Thyroid gland (tissue), 4 donors: ENCODE results near the gene B9D1. TPM values are rescaled to one million over a fixed set of nuclear protein-coding genes. Genes with fewer than 3 reads are reported as not detected.

ENCODE experiments used
- DNase-seq, 2 donors: peaks; one replicate each; pipeline ENCODE4 v3.0.0-alpha.2; 2019
- H3K27ac ChIP-seq, 3 donors: fragments of 200-600 bp; sonication (generic); 1 replicate in 2 of 3; 2 replicates in 1 of 3; pipeline ENCODE4 v1.5.1; 2016 to 2019; ENCODE audit warnings: mild to moderate bottlenecking in 1 of 3, moderate library complexity in 1 of 3
- H3K27me3 ChIP-seq: fragments of 200-600 bp; sonication (generic); one replicate; pipeline ENCODE4 v1.5.1; 2019
- H3K36me3 ChIP-seq, 2 donors: fragments of 200-600 bp; sonication (generic); one replicate each; pipeline ENCODE4 v1.5.1; 2016 to 2019
- H3K4me1 ChIP-seq, 2 donors: fragments of 200-600 bp; sonication (generic); one replicate each; pipeline ENCODE4 v1.5.1; 2017 to 2019
- H3K4me3 ChIP-seq, 3 donors: fragments of 200-600 bp; sonication (generic); replicated peaks in 1 of 3; 1 replicate in 2 of 3; 2 replicates in 1 of 3; pipeline ENCODE4 v1.5.1; 2016; ENCODE audit warnings: mild to moderate bottlenecking in 1 of 3
- H3K9me3 ChIP-seq: fragments of 200-600 bp; sonication (generic); one replicate; pipeline ENCODE4 v1.5.1; 2017
- POLR2A ChIP-seq, 2 donors: fragments of 450-650 bp; IDR thresholded peaks; one replicate each; pipeline ENCODE4 v1.6.1; 2017; ENCODE audit warnings: antibody characterized with exemption in 2 of 2, mild to moderate bottlenecking in 2 of 2, moderate library complexity in 1 of 2
- WGBS, 2 donors: methylation state at CpG; one replicate each; pipeline ENCODE4 v1.1.5; 2017; 5-methylcytosine and 5-hydroxymethylcytosine counted together
- intact Hi-C: fragments of 100-400 bp; cut with DNase I; formaldehyde crosslinking; loops from one replicate; pipeline ENCODE4 v1.15.1; 2023
- total RNA-seq, 4 donors: library from RNA; depleted of rRNA; stranded (reverse); fragments of >200 nt; gene quantifications; one replicate each; pipeline ENCODE4 v1.2.3, GENCODE V29; 2016
- TF ChIP-seq, protein P1 (sequence below), 6 experiments: fragments of 200-600 bp in 3 of 6; fragments of 450-650 bp in 3 of 6; sonication (generic) in 3 of 6; IDR thresholded peaks; one replicate each; pipeline ENCODE4 v1.5.1; 2016 to 2019; ENCODE audit warnings: antibody characterized with exemption in 6 of 6, mild to moderate bottlenecking in 2 of 6, inconsistent platforms in 1 of 6, moderate library complexity in 1 of 6

B9D1 gene
- total RNA-seq, 4 donors from 2014 or later = 45.0 to 104 (median 90.3) TPM

DNA sequence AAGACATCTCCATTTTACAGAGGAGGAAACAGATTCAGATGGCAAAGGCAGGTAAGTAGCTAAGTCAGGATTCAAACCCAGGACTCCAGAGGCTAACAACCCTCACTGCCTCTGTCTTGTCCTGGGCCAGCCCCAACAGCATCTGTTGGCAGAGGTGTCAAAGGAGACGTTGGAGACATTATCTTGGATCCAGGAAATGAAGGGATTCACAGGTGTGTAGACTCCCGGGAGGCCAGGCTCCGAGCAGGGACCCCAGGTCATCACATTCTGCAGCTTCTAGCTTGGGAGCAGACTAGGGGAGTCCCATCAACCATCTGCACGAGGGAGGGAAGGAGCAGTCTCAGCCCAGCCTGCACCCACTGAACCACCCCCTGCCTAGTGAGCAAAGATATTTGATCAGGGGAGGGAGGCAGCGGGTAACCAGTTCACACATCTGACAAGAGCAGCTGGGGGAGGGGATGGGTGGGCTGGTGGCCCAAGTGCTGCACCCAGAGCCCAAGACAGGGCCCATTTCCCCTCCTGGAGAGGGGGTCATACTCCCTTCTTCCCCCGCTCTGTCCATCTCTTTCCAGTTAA is 1.0 kb upstream of the B9D1 start:
- Histone ChIP-seq H3K27me3 (no peaks in the 10 kb centered on the region), H3K9me3 (no peaks in the 10 kb centered on the region), H3K4me3 (no peak overlapping the region), H3K27ac (peak overlapping the region in 2 of 3 donors; percentile 92 to 93), H3K36me3 (peaks cover 2 to 3% of the 10 kb centered on the region in 2 donors), H3K4me1 (peaks cover 12 to 13% of the 10 kb centered on the region in 2 donors)
- WGBS, 2 donors = 62 to 68% methylated on average over 5 to 6 of the region's 6 CpGs
- TF ChIP-seq, protein P1, sequence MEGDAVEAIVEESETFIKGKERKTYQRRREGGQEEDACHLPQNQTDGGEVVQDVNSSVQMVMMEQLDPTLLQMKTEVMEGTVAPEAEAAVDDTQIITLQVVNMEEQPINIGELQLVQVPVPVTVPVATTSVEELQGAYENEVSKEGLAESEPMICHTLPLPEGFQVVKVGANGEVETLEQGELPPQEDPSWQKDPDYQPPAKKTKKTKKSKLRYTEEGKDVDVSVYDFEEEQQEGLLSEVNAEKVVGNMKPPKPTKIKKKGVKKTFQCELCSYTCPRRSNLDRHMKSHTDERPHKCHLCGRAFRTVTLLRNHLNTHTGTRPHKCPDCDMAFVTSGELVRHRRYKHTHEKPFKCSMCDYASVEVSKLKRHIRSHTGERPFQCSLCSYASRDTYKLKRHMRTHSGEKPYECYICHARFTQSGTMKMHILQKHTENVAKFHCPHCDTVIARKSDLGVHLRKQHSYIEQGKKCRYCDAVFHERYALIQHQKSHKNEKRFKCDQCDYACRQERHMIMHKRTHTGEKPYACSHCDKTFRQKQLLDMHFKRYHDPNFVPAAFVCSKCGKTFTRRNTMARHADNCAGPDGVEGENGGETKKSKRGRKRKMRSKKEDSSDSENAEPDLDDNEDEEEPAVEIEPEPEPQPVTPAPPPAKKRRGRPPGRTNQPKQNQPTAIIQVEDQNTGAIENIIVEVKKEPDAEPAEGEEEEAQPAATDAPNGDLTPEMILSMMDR (IDR thresholded peaks at IDR 0.05) = no peak
- no peak for TF ChIP-seq POLR2A (IDR thresholded peaks at IDR 0.05)
- DNase-seq = no peak
- intact Hi-C loops = loop anchor here (5.0 to 10.0 kb wide), 2 partner anchors 84 to 401 kb away; no protein-coding TSS in a partner anchor

DNA sequence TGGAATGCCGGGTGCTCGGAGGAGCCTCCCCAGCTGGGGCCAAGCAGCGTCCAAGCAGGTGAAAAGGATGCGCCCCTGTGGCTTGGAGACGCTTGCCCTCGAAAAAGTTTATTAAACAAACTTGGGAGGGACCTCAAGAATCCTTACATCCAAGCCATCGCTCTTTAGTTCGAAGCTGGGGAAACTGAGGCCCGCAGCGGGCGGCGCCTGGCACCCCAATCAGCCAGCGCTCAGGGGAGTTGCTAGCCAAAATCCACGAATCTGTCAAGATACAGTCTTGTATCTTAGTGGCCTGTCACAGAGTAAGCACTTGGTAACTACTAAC is 553 bp upstream of the B9D1 start:
- peaks cover 3 to 4% of the 10 kb centered on the region in 2 donors for H3K36me3 ChIP-seq
- H3K27ac ChIP-seq = peak overlapping the region; percentile 75 to 93 (median 92)
- no peaks in the 10 kb centered on the region for H3K27me3 ChIP-seq
- H3K4me3 ChIP-seq = peak overlapping the region in 1 of 3 donors; percentile 66
- DNase-seq = no peak
- intact Hi-C loops = loop anchor here (5.0 to 10.0 kb wide), 2 partner anchors 84 to 402 kb away; no protein-coding TSS in a partner anchor
- H3K4me1 ChIP-seq = peaks cover 12 to 13% of the 10 kb centered on the region in 2 donors
- TF ChIP-seq, protein P1 (IDR thresholded peaks at IDR 0.05) = no peak
- no peak for TF ChIP-seq POLR2A (IDR thresholded peaks at IDR 0.05)
- WGBS, 2 donors = 35 to 41% methylated on average over 10 to 14 of the region's 14 CpGs
- no peaks in the 10 kb centered on the region for H3K9me3 ChIP-seq

DNA sequence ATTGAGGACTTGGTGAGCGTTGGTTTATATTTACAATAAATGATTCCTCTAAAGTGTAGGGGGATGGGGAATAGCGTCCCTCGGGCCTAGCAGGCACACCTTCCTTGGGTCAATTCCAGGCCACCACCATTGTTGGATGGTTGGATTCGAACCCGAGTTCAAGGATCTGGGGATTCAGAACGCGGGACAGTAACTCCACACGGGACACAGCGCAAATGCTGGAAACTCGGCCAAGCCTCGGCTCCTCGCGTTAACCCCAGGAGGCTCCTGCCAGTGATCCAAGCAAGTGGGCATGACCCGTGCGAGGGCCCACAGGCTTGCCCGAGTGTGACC is 613 bp downstream of the B9D1 start:
- H3K4me1 ChIP-seq = peaks cover 12 to 13% of the 10 kb centered on the region in 2 donors
- DNase-seq = no peak
- no peaks in the 10 kb centered on the region for H3K27me3 ChIP-seq
- intact Hi-C loops = loop anchor here (5.0 to 10.0 kb wide), 2 partner anchors 85 to 403 kb away; no protein-coding TSS in a partner anchor
- peak overlapping the region; percentile 43 to 66 (median 63) for H3K4me3 ChIP-seq
- H3K36me3 ChIP-seq = peaks cover 3 to 4% of the 10 kb centered on the region in 2 donors
- 19 to 37% methylated on average over 9 to 16 of the region's 16 CpGs for WGBS, 2 donors
- TF ChIP-seq, protein P1 (IDR thresholded peaks at IDR 0.05) = no peak
- TF ChIP-seq POLR2A (IDR thresholded peaks at IDR 0.05) = no peak
- no peaks in the 10 kb centered on the region for H3K9me3 ChIP-seq
- peak overlapping the region; percentile 50 to 93 (median 92) for H3K27ac ChIP-seq

DNA sequence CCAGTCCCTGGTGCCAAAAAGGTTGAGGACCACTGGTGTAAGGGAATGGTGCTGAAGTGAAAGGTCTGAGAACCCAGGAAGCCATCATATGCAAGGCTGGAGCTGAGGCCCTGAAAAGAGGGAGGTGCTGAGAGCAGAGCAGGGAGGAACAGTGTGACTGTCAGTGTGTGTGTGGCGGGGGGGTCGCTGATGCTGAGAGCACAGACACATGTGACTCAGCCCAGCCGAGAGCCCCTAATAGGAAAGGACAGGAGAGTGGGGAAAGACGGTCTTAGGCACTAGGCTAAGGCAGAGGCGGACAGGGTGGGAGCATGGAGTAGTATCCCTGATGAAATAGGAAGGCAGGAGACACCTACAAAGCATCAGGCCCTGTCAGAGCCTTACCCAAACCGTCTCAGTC is 1.2 kb downstream of the B9D1 start:
- no peak for DNase-seq
- intact Hi-C loops = loop anchor here (5.0 to 10.0 kb wide), 2 partner anchors 86 to 403 kb away; no protein-coding TSS in a partner anchor
- H3K4me1 ChIP-seq = peaks cover 12 to 13% of the 10 kb centered on the region in 2 donors
- H3K36me3 ChIP-seq = peaks cover 4 to 5% of the 10 kb centered on the region in 2 donors
- H3K27me3 ChIP-seq = no peaks in the 10 kb centered on the region
- no peak overlapping the region for H3K27ac ChIP-seq
- TF ChIP-seq, protein P1 (IDR thresholded peaks at IDR 0.05) = no peak
- no peak for TF ChIP-seq POLR2A (IDR thresholded peaks at IDR 0.05)
- H3K9me3 ChIP-seq = no peaks in the 10 kb centered on the region
- WGBS, 2 donors = 77% methylated on average over 6 of the region's 6 CpGs
- H3K4me3 ChIP-seq = no peak overlapping the region

DNA sequence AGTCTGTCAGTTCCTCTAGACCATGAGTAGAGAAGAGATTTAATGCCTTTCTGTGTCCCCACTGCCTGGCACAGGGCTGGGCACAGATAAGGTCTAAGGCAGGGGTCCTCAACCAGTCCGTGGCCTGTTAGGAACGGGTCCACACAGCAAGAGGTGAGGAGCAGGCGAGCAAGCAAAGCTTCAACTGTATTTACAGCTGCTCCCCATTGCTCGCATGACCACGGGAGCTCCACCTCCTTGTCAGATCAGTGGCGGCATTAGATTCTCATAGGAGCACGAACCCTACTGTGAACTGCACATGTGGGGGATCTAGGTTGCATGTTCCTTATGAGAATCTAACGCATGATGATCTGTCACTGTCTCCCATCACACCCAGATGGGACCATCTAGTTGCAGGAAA is 1.8 kb downstream of the B9D1 start:
- intact Hi-C loops = loop anchor here (5.0 to 10.0 kb wide), 2 partner anchors 87 to 404 kb away; no protein-coding TSS in a partner anchor
- Histone ChIP-seq H3K27me3 (no peaks in the 10 kb centered on the region), H3K36me3 (peaks cover 4 to 5% of the 10 kb centered on the region in 2 donors), H3K27ac (no peak overlapping the region), H3K4me1 (peaks cover 12 to 13% of the 10 kb centered on the region in 2 donors), H3K9me3 (no peaks in the 10 kb centered on the region), H3K4me3 (no peak overlapping the region)
- DNase-seq = no peak
- no peak for TF ChIP-seq POLR2A (IDR thresholded peaks at IDR 0.05)
- TF ChIP-seq, protein P1 (IDR thresholded peaks at IDR 0.05) = no peak
- 92 to 93% methylated on average over 8 of the region's 8 CpGs for WGBS, 2 donors
